ENCODE data around the gene PRKAR1B.

- TF ChIP-seq POLR2A (IDR thresholded peaks at IDR 0.05; ENCODE audit: low read depth, low read length) = no peak
- TF ChIP-seq RBBP5 (conservative IDR thresholded peaks at IDR 0.05) = no peak
- no peak for TF ChIP-seq ELK1 (IDR thresholded peaks at IDR 0.05; ENCODE audit: low read depth, low read length)
- TF ChIP-seq STAT3 (IDR thresholded peaks at IDR 0.05; ENCODE audit: low read depth, low read length) = no peak
- TF ChIP-seq MTA3 (IDR thresholded peaks at IDR 0.05; ENCODE audit: borderline replicate concordance, low read length) = no peak
- TF ChIP-seq POLR2AphosphoS5 (IDR thresholded peaks at IDR 0.05; ENCODE audit: low read length) = no peak
- TF ChIP-seq MXI1 (IDR thresholded peaks at IDR 0.05; ENCODE audit: low read depth, low read length) = no peak
- TF ChIP-seq KDM1A (IDR thresholded peaks at IDR 0.05; ENCODE audit: borderline replicate concordance) = no peak
Observed at GRCh38 chr7:517774-518629, 209.1 kb downstream of the PRKAR1B start.

Data from GM12878 (cell line).